GM23248 (cell line): Measurements from ENCODE around the gene CKAP5.

ENCODE experiments used
- EZH2 ChIP-seq: fragments of 200-600 bp; sonication (generic); IDR thresholded peaks from 2 replicates; pipeline ENCODE4 v1.6.1; 2018; ENCODE audit warnings: antibody characterized with exemption, mild to moderate bottlenecking; ENCODE audit not compliant: insufficient read depth, poor library complexity, severe bottlenecking
- EZH2phosphoT487 ChIP-seq: fragments of 200-600 bp; sonication (generic); IDR thresholded peaks from 2 replicates; pipeline ENCODE4 v1.6.1; 2018; ENCODE audit warnings: antibody characterized with exemption, moderate library complexity, mild to moderate bottlenecking, low read depth; ENCODE audit not compliant: insufficient read depth

DNA sequence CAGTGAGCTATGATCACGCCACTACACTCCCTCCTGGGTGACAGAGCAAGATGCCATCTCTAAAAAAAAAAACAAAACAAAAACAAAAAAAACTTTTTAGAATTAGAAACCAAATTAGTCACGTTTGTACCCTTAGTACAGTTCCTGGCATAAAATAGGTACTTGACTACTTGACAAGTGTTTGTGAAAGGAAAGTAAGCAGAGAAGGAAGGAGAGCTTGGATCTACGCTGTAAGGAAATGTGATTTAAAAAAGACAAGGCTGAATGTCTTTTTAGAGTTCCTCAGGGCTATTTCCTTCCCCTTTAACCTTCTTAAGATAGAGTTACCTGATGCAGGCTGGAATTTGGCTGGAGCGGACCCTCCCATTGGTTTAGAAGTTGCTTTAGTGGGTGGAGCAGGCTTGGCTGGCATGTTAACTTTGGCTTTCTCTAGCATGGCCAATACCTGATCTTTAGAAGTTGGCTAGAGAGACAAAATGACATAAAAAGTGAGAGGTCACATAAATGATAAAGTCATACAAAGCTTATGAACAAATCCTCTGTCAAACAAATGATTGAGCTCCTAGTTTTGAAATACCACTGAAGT lies 76.4 kb downstream of the CKAP5 start:
- TF ChIP-seq EZH2phosphoT487 = no peak
- TF ChIP-seq EZH2 = no peak
